ENCODE measurements around the gene SBK2.

SBK2 gene

GRCh38 chr19:55553217-55554182, 16.6 kb upstream of the SBK2 start:
- no peak for DNase-seq

- DNase-seq: no peak
Measured at GRCh38 chr19:55552620-55553019, 15.7 kb upstream of the SBK2 start.

- DNase-seq: no peak
Measured at GRCh38 chr19:55552206-55552605, 15.3 kb upstream of the SBK2 start.

GRCh38 chr19:55550321-55550650, 13.4 kb upstream of the SBK2 start:
- no peak for DNase-seq

- no peak for DNase-seq
Measured at GRCh38 chr19:55549500-55550320, 12.8 kb upstream of the SBK2 start.

GRCh38 chr19:55546822-55547614, 10.1 kb upstream of the SBK2 start:
- peak; percentile 4 for DNase-seq

- DNase-seq: no peak
Measured at GRCh38 chr19:55546011-55546410, 9.1 kb upstream of the SBK2 start.

- DNase-seq: no peak
Measured at GRCh38 chr19:55545443-55545842, 8.5 kb upstream of the SBK2 start, which contains the start of gene SBK3. Gene SBK3 (minus strand): TSS chr19:55545543. CDS start chr19:55545543, 0 bp downstream.

- DNase-seq: no peak
Measured at GRCh38 chr19:55544776-55545439, 8.0 kb upstream of the SBK2 start.

GRCh38 chr19:55544014-55544413, 7.1 kb upstream of the SBK2 start:
- DNase-seq: no peak

GRCh38 chr19:55543567-55543966, 6.6 kb upstream of the SBK2 start:
- no peak for DNase-seq

GRCh38 chr19:55542292-55542855, 5.4 kb upstream of the SBK2 start:
- DNase-seq: no peak

- no peak for DNase-seq
Measured at GRCh38 chr19:55541091-55541490, 4.2 kb upstream of the SBK2 start.

GRCh38 chr19:55540619-55541018, 3.7 kb upstream of the SBK2 start:
- DNase-seq: no peak

- DNase-seq: no peak
Measured at GRCh38 chr19:55539090-55539984, 2.4 kb upstream of the SBK2 start.

- no peak for DNase-seq
Measured at GRCh38 chr19:55538132-55538531, 1.2 kb upstream of the SBK2 start.

GRCh38 chr19:55537741-55538111, 793 bp upstream of the SBK2 start:
- DNase-seq: no peak

GRCh38 chr19:55536366-55536765, 567 bp downstream of the SBK2 start:
- no peak for DNase-seq

GRCh38 chr19:55535965-55536350, 975 bp downstream of the SBK2 start:
- no peak for DNase-seq

GRCh38 chr19:55535173-55535964, 1.6 kb downstream of the SBK2 start:
- no peak for DNase-seq
